ENCODE results near the gene RPUSD1.

RPUSD1 gene

DNA sequence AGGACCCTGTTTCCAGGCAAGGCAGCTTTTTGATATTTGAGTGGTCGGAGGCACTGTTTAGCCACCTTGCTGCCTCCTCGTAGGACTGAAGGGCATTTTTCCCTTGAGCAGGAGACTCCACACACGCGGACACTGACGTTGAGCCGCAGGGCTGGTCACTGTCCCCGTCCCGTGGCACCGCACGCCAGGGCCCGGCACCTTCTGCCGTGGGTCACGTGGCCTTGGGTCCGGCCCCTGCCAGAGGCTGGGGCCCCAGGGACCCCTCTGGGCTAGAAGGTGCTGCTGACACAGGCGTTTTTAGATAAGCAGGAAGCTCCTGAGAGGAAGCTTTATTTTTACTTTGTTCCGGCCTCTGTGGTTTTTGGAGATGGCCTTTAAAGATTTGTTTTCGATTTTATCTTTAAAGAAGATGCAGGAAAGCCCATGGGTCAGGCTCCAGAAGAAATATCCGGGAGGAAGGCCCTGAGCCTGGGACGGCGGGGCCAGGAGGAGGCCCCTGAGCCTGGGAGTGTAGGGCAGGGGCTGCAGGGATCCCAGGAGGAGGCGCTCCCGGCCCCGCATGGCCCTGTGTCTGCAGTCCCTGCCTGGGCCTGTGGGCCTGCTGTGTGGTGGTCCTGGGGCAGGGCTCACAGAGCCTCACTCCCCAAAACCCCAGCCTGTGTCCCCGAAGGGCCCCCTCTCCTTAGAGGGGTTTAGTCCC lies 42.8 kb upstream of the RPUSD1 start:
- H2AFZ ChIP-seq (ENCODE audit: low read length), result no peak overlapping the region

DNA sequence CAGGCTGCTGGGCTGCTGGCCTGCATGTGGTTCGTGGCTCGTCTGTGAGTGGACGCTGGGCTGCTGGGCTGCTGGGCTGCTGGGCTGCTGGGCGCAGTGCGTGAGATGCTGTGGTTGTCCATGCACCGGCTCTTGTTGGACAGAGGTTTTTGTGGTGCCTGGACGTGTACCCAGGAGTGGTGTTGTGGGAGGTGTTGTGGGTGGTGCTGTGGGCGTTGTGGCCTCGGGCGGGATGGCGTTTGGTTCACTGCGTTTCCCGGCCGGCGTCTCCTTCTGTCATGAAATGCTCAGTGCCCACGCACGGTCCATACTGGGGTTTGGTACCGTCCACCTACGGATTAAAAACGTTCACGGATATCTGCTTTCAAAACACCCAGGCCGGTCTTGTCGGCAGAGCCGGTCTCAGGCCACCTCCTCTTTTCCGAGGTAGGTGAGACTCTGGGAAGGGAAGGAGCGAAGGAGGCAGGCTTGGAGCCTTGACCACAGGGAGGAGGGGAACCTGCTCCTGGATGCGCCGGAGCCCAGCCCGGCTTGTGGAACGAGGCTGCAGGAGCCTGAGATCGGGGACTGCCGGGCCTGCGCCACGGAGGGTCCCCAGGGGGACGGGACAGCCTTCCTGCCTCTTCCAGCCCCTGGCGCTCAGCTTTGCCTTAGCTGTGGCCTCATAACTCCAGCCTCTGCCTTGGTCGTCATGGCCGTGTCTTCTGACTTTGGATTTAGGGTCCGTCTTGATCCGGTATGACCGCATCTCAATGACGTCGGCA lies 42.1 kb upstream of the RPUSD1 start:
- H3K4me3 ChIP-seq (ENCODE audit: low read depth, low read length, poor library complexity, severe bottlenecking), result no peak overlapping the region

More for the DNA sequence above, 42.8 kb upstream of the RPUSD1 start:
- Histone ChIP-seq H3K27ac (ENCODE audit: low read depth, low read length, poor library complexity, severe bottlenecking) (no peak overlapping the region), H3K9me3 (ENCODE audit: low read length) (peaks cover under 1% of the 10 kb centered on the region; the same call in 1 of the 2 replicates), H3K4me2 (ENCODE audit: low read length) (no peak overlapping the region), H3K9me2 (ENCODE audit: low read depth, low read length) (no peaks in the 10 kb centered on the region), H3F3A (ENCODE audit: insufficient read depth, low read length) (no peaks in the 10 kb centered on the region), H3K36me3 (ENCODE audit: insufficient read depth, low read length) (no peaks in the 10 kb centered on the region; the same call in 1 of the 2 replicates), H3K4me1 (ENCODE audit: insufficient read depth, low read length, severe bottlenecking) (no peaks in the 10 kb centered on the region), H3K4me3 (ENCODE audit: low read depth, low read length, poor library complexity, severe bottlenecking) (no peak overlapping the region), H3K27me3 (ENCODE audit: insufficient read depth, low read length) (peaks cover 4% of the 10 kb centered on the region; the same call in 1 of the 2 replicates), H3K79me2 (ENCODE audit: insufficient read depth, low read length) (no peaks in the 10 kb centered on the region), H3K9ac (ENCODE audit: low read length) (no peak overlapping the region), H4K20me1 (ENCODE audit: insufficient read depth, low read length) (no peaks in the 10 kb centered on the region)
- TF ChIP-seq, protein P1, sequence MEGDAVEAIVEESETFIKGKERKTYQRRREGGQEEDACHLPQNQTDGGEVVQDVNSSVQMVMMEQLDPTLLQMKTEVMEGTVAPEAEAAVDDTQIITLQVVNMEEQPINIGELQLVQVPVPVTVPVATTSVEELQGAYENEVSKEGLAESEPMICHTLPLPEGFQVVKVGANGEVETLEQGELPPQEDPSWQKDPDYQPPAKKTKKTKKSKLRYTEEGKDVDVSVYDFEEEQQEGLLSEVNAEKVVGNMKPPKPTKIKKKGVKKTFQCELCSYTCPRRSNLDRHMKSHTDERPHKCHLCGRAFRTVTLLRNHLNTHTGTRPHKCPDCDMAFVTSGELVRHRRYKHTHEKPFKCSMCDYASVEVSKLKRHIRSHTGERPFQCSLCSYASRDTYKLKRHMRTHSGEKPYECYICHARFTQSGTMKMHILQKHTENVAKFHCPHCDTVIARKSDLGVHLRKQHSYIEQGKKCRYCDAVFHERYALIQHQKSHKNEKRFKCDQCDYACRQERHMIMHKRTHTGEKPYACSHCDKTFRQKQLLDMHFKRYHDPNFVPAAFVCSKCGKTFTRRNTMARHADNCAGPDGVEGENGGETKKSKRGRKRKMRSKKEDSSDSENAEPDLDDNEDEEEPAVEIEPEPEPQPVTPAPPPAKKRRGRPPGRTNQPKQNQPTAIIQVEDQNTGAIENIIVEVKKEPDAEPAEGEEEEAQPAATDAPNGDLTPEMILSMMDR (IDR thresholded peaks at IDR 0.05; ENCODE audit: low read length), result no peak
- TF ChIP-seq EZH2 (IDR thresholded peaks at IDR 0.05; ENCODE audit: borderline replicate concordance, low read length), result no peak

DNA sequence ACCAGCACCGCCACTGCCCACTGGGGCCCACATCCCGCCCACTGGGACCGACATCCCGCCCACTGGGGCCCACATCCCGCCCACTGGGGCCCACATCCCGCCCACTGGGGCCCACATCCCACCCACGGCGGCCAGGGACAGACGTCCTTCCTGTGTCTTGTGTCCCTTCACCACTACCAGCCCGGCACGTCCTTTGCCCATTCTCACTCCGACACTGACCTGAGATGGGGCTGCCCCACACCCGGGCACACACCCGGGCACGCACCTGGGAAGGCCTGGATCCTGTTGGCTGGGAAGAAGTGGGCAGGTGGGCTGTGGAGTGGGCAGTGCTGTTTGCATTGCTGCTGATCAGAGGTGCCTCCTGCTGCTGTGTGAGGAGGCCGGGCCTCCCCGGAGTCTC lies 40.7 kb upstream of the RPUSD1 start:
- H3K4me2 ChIP-seq (ENCODE audit: low read length), result no peak overlapping the region
- H3K79me2 ChIP-seq (ENCODE audit: insufficient read depth, low read length), result no peaks in the 10 kb centered on the region
- no peaks in the 10 kb centered on the region for H3K36me3 ChIP-seq (ENCODE audit: insufficient read depth, low read length)
- H3K9me3 ChIP-seq (ENCODE audit: low read length), result no peaks in the 10 kb centered on the region
- H3K9ac ChIP-seq (ENCODE audit: low read length), result no peak overlapping the region
- no peak overlapping the region for H3K4me3 ChIP-seq (ENCODE audit: low read depth, low read length, poor library complexity, severe bottlenecking)
- no peaks in the 10 kb centered on the region for H4K20me1 ChIP-seq (ENCODE audit: insufficient read depth, low read length)
- TF ChIP-seq EZH2 (IDR thresholded peaks at IDR 0.05; ENCODE audit: borderline replicate concordance, low read length), result no peak
- H2AFZ ChIP-seq (ENCODE audit: low read length), result no peak overlapping the region
- no peaks in the 10 kb centered on the region for H3K9me2 ChIP-seq (ENCODE audit: low read depth, low read length)
- H3K27me3 ChIP-seq (ENCODE audit: insufficient read depth, low read length), result peaks cover 4% of the 10 kb centered on the region; the same call in 1 of the 2 replicates
- no peaks in the 10 kb centered on the region for H3F3A ChIP-seq (ENCODE audit: insufficient read depth, low read length)
- no peak overlapping the region for H3K27ac ChIP-seq (ENCODE audit: low read depth, low read length, poor library complexity, severe bottlenecking)
- H3K4me1 ChIP-seq (ENCODE audit: insufficient read depth, low read length, severe bottlenecking), result no peaks in the 10 kb centered on the region

More for the DNA sequence above, 42.1 kb upstream of the RPUSD1 start:
- Histone ChIP-seq H3K36me3 (ENCODE audit: insufficient read depth, low read length) (no peaks in the 10 kb centered on the region), H3K27ac (ENCODE audit: low read depth, low read length, poor library complexity, severe bottlenecking) (no peak overlapping the region), H3K27me3 (ENCODE audit: insufficient read depth, low read length) (peaks cover 4% of the 10 kb centered on the region; the same call in 1 of the 2 replicates), H3K9me3 (ENCODE audit: low read length) (no peaks in the 10 kb centered on the region), H3K4me1 (ENCODE audit: insufficient read depth, low read length, severe bottlenecking) (no peaks in the 10 kb centered on the region), H3F3A (ENCODE audit: insufficient read depth, low read length) (no peaks in the 10 kb centered on the region), H3K9me2 (ENCODE audit: low read depth, low read length) (no peaks in the 10 kb centered on the region), H4K20me1 (ENCODE audit: insufficient read depth, low read length) (no peaks in the 10 kb centered on the region), H3K4me2 (ENCODE audit: low read length) (no peak overlapping the region), H3K9ac (ENCODE audit: low read length) (no peak overlapping the region), H3K79me2 (ENCODE audit: insufficient read depth, low read length) (no peaks in the 10 kb centered on the region), H2AFZ (ENCODE audit: low read length) (no peak overlapping the region)
- no peak for TF ChIP-seq EZH2 (IDR thresholded peaks at IDR 0.05; ENCODE audit: borderline replicate concordance, low read length)

DNA sequence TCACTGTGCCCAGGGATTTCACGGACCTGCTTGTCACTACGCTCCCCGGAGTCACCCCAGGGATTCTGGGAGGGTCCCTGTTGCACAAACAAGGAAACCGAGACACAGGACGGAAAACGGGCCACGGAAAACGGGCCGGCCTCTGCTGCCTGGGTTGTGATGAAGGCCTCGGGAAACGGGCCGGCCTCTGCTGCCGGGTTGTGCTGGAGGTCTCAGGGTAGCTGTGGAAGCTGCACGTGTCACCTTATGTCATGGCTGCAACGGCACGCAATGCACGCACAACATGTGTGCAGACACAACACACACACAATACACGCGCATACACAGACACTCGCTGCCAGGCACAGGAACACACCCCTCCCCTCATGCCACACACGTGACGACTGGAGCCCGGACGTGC lies 39.3 kb upstream of the RPUSD1 start:
- no peak overlapping the region for H3K27ac ChIP-seq (ENCODE audit: low read depth, low read length, poor library complexity, severe bottlenecking)
- no peak overlapping the region for H3K4me3 ChIP-seq (ENCODE audit: low read depth, low read length, poor library complexity, severe bottlenecking)
- no peak overlapping the region for H3K9ac ChIP-seq (ENCODE audit: low read length)
- no peaks in the 10 kb centered on the region for H3K36me3 ChIP-seq (ENCODE audit: insufficient read depth, low read length)
- H4K20me1 ChIP-seq (ENCODE audit: insufficient read depth, low read length), result no peaks in the 10 kb centered on the region
- no peaks in the 10 kb centered on the region for H3F3A ChIP-seq (ENCODE audit: insufficient read depth, low read length)
- TF ChIP-seq, protein P1 (IDR thresholded peaks at IDR 0.05; ENCODE audit: low read length), result no peak
- no peak for TF ChIP-seq EZH2 (IDR thresholded peaks at IDR 0.05; ENCODE audit: borderline replicate concordance, low read length)
- no peaks in the 10 kb centered on the region for H3K4me1 ChIP-seq (ENCODE audit: insufficient read depth, low read length, severe bottlenecking)
- H3K79me2 ChIP-seq (ENCODE audit: insufficient read depth, low read length), result no peaks in the 10 kb centered on the region
- no peaks in the 10 kb centered on the region for H3K9me2 ChIP-seq (ENCODE audit: low read depth, low read length)
- H3K9me3 ChIP-seq (ENCODE audit: low read length), result no peaks in the 10 kb centered on the region
- H3K4me2 ChIP-seq (ENCODE audit: low read length), result no peak overlapping the region
- peaks cover 4% of the 10 kb centered on the region; the same call in 1 of the 2 replicates for H3K27me3 ChIP-seq (ENCODE audit: insufficient read depth, low read length)
- no peak overlapping the region for H2AFZ ChIP-seq (ENCODE audit: low read length)

Measured in OCI-LY1 (cell line).